ENCODE results near the gene EIF4A3. TPM values are rescaled to one million over a fixed set of nuclear protein-coding genes. Genes with fewer than 3 reads are reported as not detected.
A peak's percentile ranks its signal among the peaks of the same experiment; 100 is the strongest.

Gene EIF4A3
- total and polyA plus RNA-seq, 9 of the 15 experiments (the other 6 are each of a cell fraction or from before 2014, with no cell fraction given): 62.7 to 171 (median 127) TPM

DNA sequence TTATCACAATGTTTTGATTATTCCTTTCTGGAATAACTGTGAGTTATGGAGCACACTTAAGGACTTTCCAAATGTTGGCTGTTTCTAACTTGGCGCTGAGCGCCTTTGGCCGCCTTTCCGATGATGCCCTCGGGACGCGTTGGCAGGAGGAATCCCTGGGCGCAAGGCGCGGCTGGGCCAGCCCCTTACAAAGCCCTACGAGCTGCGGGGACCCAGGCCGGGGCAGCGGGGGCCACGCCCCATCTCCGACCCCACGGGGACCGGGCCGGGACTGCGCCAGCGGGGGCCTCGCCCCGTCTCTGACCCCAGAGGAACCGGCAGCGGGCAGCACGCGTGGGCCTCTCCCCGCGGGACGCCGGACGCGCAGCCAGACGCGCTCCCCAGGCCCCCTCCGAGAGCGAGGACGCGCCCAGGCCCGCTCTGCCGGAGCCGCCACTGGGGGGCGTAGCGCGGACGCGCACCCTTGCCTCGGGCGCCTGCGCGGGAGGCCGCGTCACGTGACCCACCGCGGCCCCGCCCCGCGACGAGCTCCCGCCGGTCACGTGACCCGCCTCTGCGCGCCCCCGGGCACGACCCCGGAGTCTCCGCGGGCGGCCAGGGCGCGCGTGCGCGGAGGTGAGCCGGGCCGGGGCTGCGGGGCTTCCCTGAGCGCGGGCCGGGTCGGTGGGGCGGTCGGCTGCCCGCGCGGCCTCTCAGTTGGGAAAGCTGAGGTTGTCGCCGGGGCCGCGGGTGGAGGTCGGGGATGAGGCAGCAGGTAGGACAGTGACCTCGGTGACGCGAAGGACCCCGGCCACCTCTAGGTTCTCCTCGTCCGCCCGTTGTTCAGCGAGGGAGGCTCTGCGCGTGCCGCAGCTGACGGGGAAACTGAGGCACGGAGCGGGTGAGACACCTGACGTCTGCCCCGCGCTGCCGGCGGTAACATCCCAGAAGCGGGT, 45.6 kb downstream of the EIF4A3 start, which contains the start of gene GAA (continued):
- TF ChIP-seq NELFE (IDR thresholded peaks at IDR 0.05; ENCODE audit: insufficient read depth, insufficient read length) (no peak), ZNF165 (CRISPR knock-in tag; IDR thresholded peaks at IDR 0.05; ENCODE audit: borderline replicate concordance) (no peak), ZFPM2 (CRISPR knock-in tag; IDR thresholded peaks at IDR 0.05) (no peak), SRSF1 (IDR thresholded peaks at IDR 0.05; ENCODE audit: low read depth, low read length) (no peak), KLF10 (CRISPR knock-in tag; IDR thresholded peaks at IDR 0.05) (no peak), EGR1 (conservative IDR thresholded peaks at IDR 0.05) (no peak), RBM25 (IDR thresholded peaks at IDR 0.05; ENCODE audit: low read depth, low read length, severe bottlenecking) (no peak), KAT2B (IDR thresholded peaks at IDR 0.05; ENCODE audit: low read depth, low read length) (no peak), ZNF780A (CRISPR knock-in tag; IDR thresholded peaks at IDR 0.05) (no peak), RB1 (IDR thresholded peaks at IDR 0.05; ENCODE audit: low read depth) (peak; percentile 94; the same call in 1 of the 2 replicates)
- TF ChIP-seq, protein P1, sequence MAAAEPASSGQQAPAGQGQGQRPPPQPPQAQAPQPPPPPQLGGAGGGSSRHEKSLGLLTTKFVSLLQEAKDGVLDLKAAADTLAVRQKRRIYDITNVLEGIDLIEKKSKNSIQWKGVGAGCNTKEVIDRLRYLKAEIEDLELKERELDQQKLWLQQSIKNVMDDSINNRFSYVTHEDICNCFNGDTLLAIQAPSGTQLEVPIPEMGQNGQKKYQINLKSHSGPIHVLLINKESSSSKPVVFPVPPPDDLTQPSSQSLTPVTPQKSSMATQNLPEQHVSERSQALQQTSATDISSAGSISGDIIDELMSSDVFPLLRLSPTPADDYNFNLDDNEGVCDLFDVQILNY (CRISPR knock-in tag; IDR thresholded peaks at IDR 0.05): no peak
- TF ChIP-seq, protein P2, sequence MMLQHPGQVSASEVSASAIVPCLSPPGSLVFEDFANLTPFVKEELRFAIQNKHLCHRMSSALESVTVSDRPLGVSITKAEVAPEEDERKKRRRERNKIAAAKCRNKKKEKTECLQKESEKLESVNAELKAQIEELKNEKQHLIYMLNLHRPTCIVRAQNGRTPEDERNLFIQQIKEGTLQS (IDR thresholded peaks at IDR 0.05): no peak
- TF ChIP-seq, protein P2 (CRISPR knock-in tag; conservative IDR thresholded peaks at IDR 0.05): no peak
- TF ChIP-seq, protein P3, sequence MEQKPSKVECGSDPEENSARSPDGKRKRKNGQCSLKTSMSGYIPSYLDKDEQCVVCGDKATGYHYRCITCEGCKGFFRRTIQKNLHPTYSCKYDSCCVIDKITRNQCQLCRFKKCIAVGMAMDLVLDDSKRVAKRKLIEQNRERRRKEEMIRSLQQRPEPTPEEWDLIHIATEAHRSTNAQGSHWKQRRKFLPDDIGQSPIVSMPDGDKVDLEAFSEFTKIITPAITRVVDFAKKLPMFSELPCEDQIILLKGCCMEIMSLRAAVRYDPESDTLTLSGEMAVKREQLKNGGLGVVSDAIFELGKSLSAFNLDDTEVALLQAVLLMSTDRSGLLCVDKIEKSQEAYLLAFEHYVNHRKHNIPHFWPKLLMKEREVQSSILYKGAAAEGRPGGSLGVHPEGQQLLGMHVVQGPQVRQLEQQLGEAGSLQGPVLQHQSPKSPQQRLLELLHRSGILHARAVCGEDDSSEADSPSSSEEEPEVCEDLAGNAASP (IDR thresholded peaks at IDR 0.05): no peak
- TF ChIP-seq, protein P4, sequence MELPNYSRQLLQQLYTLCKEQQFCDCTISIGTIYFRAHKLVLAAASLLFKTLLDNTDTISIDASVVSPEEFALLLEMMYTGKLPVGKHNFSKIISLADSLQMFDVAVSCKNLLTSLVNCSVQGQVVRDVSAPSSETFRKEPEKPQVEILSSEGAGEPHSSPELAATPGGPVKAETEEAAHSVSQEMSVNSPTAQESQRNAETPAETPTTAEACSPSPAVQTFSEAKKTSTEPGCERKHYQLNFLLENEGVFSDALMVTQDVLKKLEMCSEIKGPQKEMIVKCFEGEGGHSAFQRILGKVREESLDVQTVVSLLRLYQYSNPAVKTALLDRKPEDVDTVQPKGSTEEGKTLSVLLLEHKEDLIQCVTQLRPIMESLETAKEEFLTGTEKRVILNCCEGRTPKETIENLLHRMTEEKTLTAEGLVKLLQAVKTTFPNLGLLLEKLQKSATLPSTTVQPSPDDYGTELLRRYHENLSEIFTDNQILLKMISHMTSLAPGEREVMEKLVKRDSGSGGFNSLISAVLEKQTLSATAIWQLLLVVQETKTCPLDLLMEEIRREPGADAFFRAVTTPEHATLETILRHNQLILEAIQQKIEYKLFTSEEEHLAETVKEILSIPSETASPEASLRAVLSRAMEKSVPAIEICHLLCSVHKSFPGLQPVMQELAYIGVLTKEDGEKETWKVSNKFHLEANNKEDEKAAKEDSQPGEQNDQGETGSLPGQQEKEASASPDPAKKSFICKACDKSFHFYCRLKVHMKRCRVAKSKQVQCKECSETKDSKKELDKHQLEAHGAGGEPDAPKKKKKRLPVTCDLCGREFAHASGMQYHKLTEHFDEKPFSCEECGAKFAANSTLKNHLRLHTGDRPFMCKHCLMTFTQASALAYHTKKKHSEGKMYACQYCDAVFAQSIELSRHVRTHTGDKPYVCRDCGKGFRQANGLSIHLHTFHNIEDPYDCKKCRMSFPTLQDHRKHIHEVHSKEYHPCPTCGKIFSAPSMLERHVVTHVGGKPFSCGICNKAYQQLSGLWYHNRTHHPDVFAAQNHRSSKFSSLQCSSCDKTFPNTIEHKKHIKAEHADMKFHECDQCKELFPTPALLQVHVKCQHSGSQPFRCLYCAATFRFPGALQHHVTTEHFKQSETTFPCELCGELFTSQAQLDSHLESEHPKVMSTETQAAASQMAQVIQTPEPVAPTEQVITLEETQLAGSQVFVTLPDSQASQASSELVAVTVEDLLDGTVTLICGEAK (IDR thresholded peaks at IDR 0.05): no peak; the same call in 1 of the 2 replicates
- TF ChIP-seq, protein P4 (CRISPR knock-in tag; IDR thresholded peaks at IDR 0.05): no peak
